Measurements from ENCODE around the gene CTNNA3.
"Not testable (repeated sequence)": the region's sequence is repeated elsewhere in the genome, so short reads cannot be mapped to it uniquely, and the experiment has no call there.

Gene CTNNA3

GRCh38 chr10:66353822-66354221, 1342.2 kb downstream of the CTNNA3 start:
- H3K36me3 ChIP-seq (ENCODE audit: control insufficient read depth, insufficient read depth, low read length); H3K4me1 ChIP-seq (ENCODE audit: control insufficient read depth, insufficient read depth, low read length); H3K9ac ChIP-seq (ENCODE audit: low read length); H3K27me3 ChIP-seq (ENCODE audit: control insufficient read depth, insufficient read depth, low read length); H3K9me3 ChIP-seq (ENCODE audit: control insufficient read depth, low read length); H3K4me3 ChIP-seq (ENCODE audit: low read length): not testable (repeated sequence)

GRCh38 chr10:66353422-66353821, 1342.6 kb downstream of the CTNNA3 start:
- no peaks in the 10 kb centered on the region for H3K36me3 ChIP-seq (ENCODE audit: control insufficient read depth, insufficient read depth, low read length)
- no peak overlapping the region for H3K9ac ChIP-seq (ENCODE audit: low read length)
- no peaks in the 10 kb centered on the region for H3K4me1 ChIP-seq (ENCODE audit: control insufficient read depth, insufficient read depth, low read length)
- H3K4me3 ChIP-seq (ENCODE audit: low read length) = no peak overlapping the region
- H3K9me3 ChIP-seq (ENCODE audit: control insufficient read depth, low read length) = no peaks in the 10 kb centered on the region
- no peaks in the 10 kb centered on the region for H3K27me3 ChIP-seq (ENCODE audit: control insufficient read depth, insufficient read depth, low read length)

- Histone ChIP-seq H3K9me3 (ENCODE audit: control insufficient read depth, low read length) (no peaks in the 10 kb centered on the region), H3K9ac (ENCODE audit: low read length) (no peak overlapping the region), H3K27me3 (ENCODE audit: control insufficient read depth, insufficient read depth, low read length) (no peaks in the 10 kb centered on the region), H3K36me3 (ENCODE audit: control insufficient read depth, insufficient read depth, low read length) (no peaks in the 10 kb centered on the region), H3K4me3 (ENCODE audit: low read length) (no peak overlapping the region), H3K4me1 (ENCODE audit: control insufficient read depth, insufficient read depth, low read length) (no peaks in the 10 kb centered on the region)
These were observed 1345.2 kb downstream of the CTNNA3 start for GRCh38 chr10:66350622-66351399.

- H3K27me3 ChIP-seq (ENCODE audit: control insufficient read depth, insufficient read depth, low read length) = no peaks in the 10 kb centered on the region
- H3K4me1 ChIP-seq (ENCODE audit: control insufficient read depth, insufficient read depth, low read length) = no peaks in the 10 kb centered on the region
- no peak overlapping the region for H3K9ac ChIP-seq (ENCODE audit: low read length)
- H3K36me3 ChIP-seq (ENCODE audit: control insufficient read depth, insufficient read depth, low read length) = no peaks in the 10 kb centered on the region
- no peaks in the 10 kb centered on the region for H3K9me3 ChIP-seq (ENCODE audit: control insufficient read depth, low read length)
- no peak overlapping the region for H3K4me3 ChIP-seq (ENCODE audit: low read length)
These were observed 1346.3 kb downstream of the CTNNA3 start for GRCh38 chr10:66349726-66350125.

- Histone ChIP-seq H3K4me1 (ENCODE audit: control insufficient read depth, insufficient read depth, low read length) (no peaks in the 10 kb centered on the region), H3K27me3 (ENCODE audit: control insufficient read depth, insufficient read depth, low read length) (no peaks in the 10 kb centered on the region), H3K9ac (ENCODE audit: low read length) (no peak overlapping the region)
These were observed 1346.9 kb downstream of the CTNNA3 start for GRCh38 chr10:66349076-66349475.

GRCh38 chr10:66337211-66337610, 1358.8 kb downstream of the CTNNA3 start:
- Histone ChIP-seq H3K27me3 (ENCODE audit: control insufficient read depth, insufficient read depth, low read length) (no peaks in the 10 kb centered on the region), H3K9ac (ENCODE audit: low read length) (no peak overlapping the region), H3K4me3 (ENCODE audit: low read length) (no peak overlapping the region), H3K36me3 (ENCODE audit: control insufficient read depth, insufficient read depth, low read length) (no peaks in the 10 kb centered on the region), H3K9me3 (ENCODE audit: control insufficient read depth, low read length) (no peaks in the 10 kb centered on the region), H3K4me1 (ENCODE audit: control insufficient read depth, insufficient read depth, low read length) (no peaks in the 10 kb centered on the region)

More at GRCh38 chr10:66349076-66349475, 1346.9 kb downstream of the CTNNA3 start:
- Histone ChIP-seq H3K9me3 (ENCODE audit: control insufficient read depth, low read length) (no peaks in the 10 kb centered on the region), H3K36me3 (ENCODE audit: control insufficient read depth, insufficient read depth, low read length) (no peaks in the 10 kb centered on the region), H3K4me3 (ENCODE audit: low read length) (no peak overlapping the region)

GRCh38 chr10:66336791-66337190, 1359.2 kb downstream of the CTNNA3 start:
- H3K4me1 ChIP-seq (ENCODE audit: control insufficient read depth, insufficient read depth, low read length) = no peaks in the 10 kb centered on the region
- no peaks in the 10 kb centered on the region for H3K36me3 ChIP-seq (ENCODE audit: control insufficient read depth, insufficient read depth, low read length)
- no peaks in the 10 kb centered on the region for H3K27me3 ChIP-seq (ENCODE audit: control insufficient read depth, insufficient read depth, low read length)
- H3K4me3 ChIP-seq (ENCODE audit: low read length) = no peak overlapping the region
- no peaks in the 10 kb centered on the region for H3K9me3 ChIP-seq (ENCODE audit: control insufficient read depth, low read length)
- H3K9ac ChIP-seq (ENCODE audit: low read length) = no peak overlapping the region

- H3K4me1 ChIP-seq (ENCODE audit: control insufficient read depth, insufficient read depth, low read length); H3K36me3 ChIP-seq (ENCODE audit: control insufficient read depth, insufficient read depth, low read length); H3K9me3 ChIP-seq (ENCODE audit: control insufficient read depth, low read length); H3K27me3 ChIP-seq (ENCODE audit: control insufficient read depth, insufficient read depth, low read length); H3K4me3 ChIP-seq (ENCODE audit: low read length); H3K9ac ChIP-seq (ENCODE audit: low read length): not testable (repeated sequence)
These were observed 1360.2 kb downstream of the CTNNA3 start for GRCh38 chr10:66335753-66336152.

- Histone ChIP-seq H3K36me3 (ENCODE audit: control insufficient read depth, insufficient read depth, low read length) (no peaks in the 10 kb centered on the region), H3K4me3 (ENCODE audit: low read length) (no peak overlapping the region), H3K27me3 (ENCODE audit: control insufficient read depth, insufficient read depth, low read length) (no peaks in the 10 kb centered on the region), H3K4me1 (ENCODE audit: control insufficient read depth, insufficient read depth, low read length) (no peaks in the 10 kb centered on the region), H3K9me3 (ENCODE audit: control insufficient read depth, low read length) (no peaks in the 10 kb centered on the region), H3K9ac (ENCODE audit: low read length) (no peak overlapping the region)
These were observed 1366.8 kb downstream of the CTNNA3 start for GRCh38 chr10:66329147-66329546.

- Histone ChIP-seq H3K9ac (ENCODE audit: low read length) (no peak overlapping the region), H3K9me3 (ENCODE audit: control insufficient read depth, low read length) (no peaks in the 10 kb centered on the region), H3K27me3 (ENCODE audit: control insufficient read depth, insufficient read depth, low read length) (no peaks in the 10 kb centered on the region), H3K4me3 (ENCODE audit: low read length) (no peak overlapping the region), H3K4me1 (ENCODE audit: control insufficient read depth, insufficient read depth, low read length) (no peaks in the 10 kb centered on the region), H3K36me3 (ENCODE audit: control insufficient read depth, insufficient read depth, low read length) (no peaks in the 10 kb centered on the region)
These were observed 1369.1 kb downstream of the CTNNA3 start for GRCh38 chr10:66326876-66327275.

- Histone ChIP-seq H3K9ac (ENCODE audit: low read length) (no peak overlapping the region), H3K4me3 (ENCODE audit: low read length) (no peak overlapping the region), H3K4me1 (ENCODE audit: control insufficient read depth, insufficient read depth, low read length) (no peaks in the 10 kb centered on the region), H3K27me3 (ENCODE audit: control insufficient read depth, insufficient read depth, low read length) (no peaks in the 10 kb centered on the region), H3K36me3 (ENCODE audit: control insufficient read depth, insufficient read depth, low read length) (no peaks in the 10 kb centered on the region), H3K9me3 (ENCODE audit: control insufficient read depth, low read length) (no peaks in the 10 kb centered on the region)
These were observed 1373.2 kb downstream of the CTNNA3 start for GRCh38 chr10:66322777-66323176.

- H3K4me1 ChIP-seq (ENCODE audit: control insufficient read depth, insufficient read depth, low read length) = no peaks in the 10 kb centered on the region
- no peaks in the 10 kb centered on the region for H3K27me3 ChIP-seq (ENCODE audit: control insufficient read depth, insufficient read depth, low read length)
- H3K9me3 ChIP-seq (ENCODE audit: control insufficient read depth, low read length) = no peaks in the 10 kb centered on the region
- no peaks in the 10 kb centered on the region for H3K36me3 ChIP-seq (ENCODE audit: control insufficient read depth, insufficient read depth, low read length)
- no peak overlapping the region for H3K9ac ChIP-seq (ENCODE audit: low read length)
- H3K4me3 ChIP-seq (ENCODE audit: low read length) = no peak overlapping the region
These were observed 1374.0 kb downstream of the CTNNA3 start for GRCh38 chr10:66321723-66322665.
